Ovary (tissue), 10 donors: ENCODE measurements around the gene CALCB. TPM values are rescaled to one million over a fixed set of nuclear protein-coding genes. Genes with fewer than 3 reads are reported as not detected.
"Not testable (repeated sequence)": the region's sequence is repeated elsewhere in the genome, so short reads cannot be mapped to it uniquely, and the experiment has no call there.

Experiments used
- DNase-seq, 5 donors: peaks; one replicate each; pipeline ENCODE4 v3.0.0-alpha.2; 2019 to 2020
- H3K27ac ChIP-seq, 2 donors: fragments of 200-600 bp; one replicate each; pipeline versions ENCODE4 v1.5.1 to v1.8.0; 2019 to 2022
- H3K27me3 ChIP-seq: fragments of 200-600 bp; one replicate; pipeline ENCODE4 v1.8.0; 2022
- H3K36me3 ChIP-seq: fragments of 200-600 bp; sonication (generic); one replicate; pipeline ENCODE4 v1.5.1; 2019
- H3K4me1 ChIP-seq: one replicate; pipeline ENCODE4 v1.8.1; 2013; ENCODE audit warnings: mild to moderate bottlenecking, moderate library complexity; ENCODE audit not compliant: insufficient read depth
- H3K4me3 ChIP-seq: fragments of 200-600 bp; sonication (generic); one replicate; pipeline ENCODE4 v1.5.1; 2017
- H3K9me3 ChIP-seq, 2 donors: fragments of 200-600 bp in 1 of 2; sonication (generic) in 1 of 2; one replicate each; pipeline versions ENCODE4 v1.5.1 to v1.8.1; 2013 to 2019; ENCODE audit warnings: mild to moderate bottlenecking in 1 of 2, moderate library complexity in 1 of 2
- CTCF ChIP-seq, 3 donors: fragments of 450-650 bp in 2 of 3; fragments of 200-600 bp in 1 of 3; IDR thresholded peaks; one replicate each; pipeline versions ENCODE4 v1.5.1 to v1.8.0; 2016 to 2022; ENCODE audit warnings: antibody characterized with exemption in 3 of 3, mild to moderate bottlenecking in 1 of 3
- EP300 ChIP-seq: sonication (generic); formaldehyde crosslinking; IDR thresholded peaks from one replicate; pipeline ENCODE4 v1.6.1; 2017; ENCODE audit warnings: antibody characterized with exemption
- POLR2A ChIP-seq: fragments of 450-650 bp; IDR thresholded peaks from one replicate; pipeline ENCODE4 v1.6.1; 2017; ENCODE audit warnings: antibody characterized with exemption, mild to moderate bottlenecking, moderate library complexity
- whole genome bisulfite sequencing, 3 donors: extraction: QIAGEN DNeasy Blood & Tissue Kit in 1 of 3; methylation state at CpG; one replicate each; pipeline versions ENCODE4 v1.1.5 to v1.1.7; 2013 to 2017; 5-methylcytosine and 5-hydroxymethylcytosine counted together
- intact Hi-C, 4 donors: fragments of 100-400 bp; cut with DNase I; formaldehyde crosslinking; loops; one replicate each; pipeline versions ENCODE4 v1.11.0 to v1.15.1; 2022 to 2023
- long read RNA-seq, 3 donors: library from polyadenylated mRNA in 2 of 3; unstranded in 2 of 3; transcript quantifications; one replicate each; pipeline ENCODE4 v2.0.0 and lab custom pipeline, GENCODE V29; 2021 to 2026
- polyA plus RNA-seq, 2 donors: library from polyadenylated mRNA; stranded (reverse); fragments of 200-250 nt in 1 of 2; fragments of 350-450 nt in 1 of 2; fragmentation: Illumina TruSeq in 1 of 2; extraction: RNeasy Lipid Tissue Mini Kit (QIAGEN cat#74804) in 1 of 2; gene quantifications; one replicate each; pipeline ENCODE4 v1.2.3, GENCODE V29; 2013 to 2014
- total RNA-seq, 7 donors: library from RNA; depleted of rRNA in 2 of 7; stranded (reverse); fragments of >200 nt in 2 of 7; fragmentation: NEBNext Ultra II Directional in 3 of 7; extraction: Animal tissue kit (Norgen Biotek cat#: 25700) in 3 of 7; gene quantifications; one replicate each; pipeline versions ENCODE4 v1.1.0 to v1.2.4, GENCODE V29; 2016 to 2023
- donor health status: DM: no; HTN: no; CAD: no; lungs with moderate emphysema.
- donor health status: DM: no; HTN: no; CAD: no.
- donor health status: Bipolar disorder and iron deficiency.
- donor health status: DM: yes; HTN: yes; CAD: no.
- donor health status: DM: no; HTN: no; CAD: no.
- donor health status: DM: yes; HTN: yes; CAD: no.

CALCB gene
- total RNA-seq (under 1 TPM in 2 of 7 donors, not detected in 5; 0.08 to 0.23 TPM), polyA plus RNA-seq (under 1 TPM in 1 of 2 donors, not detected in 1; 0.02 TPM)
- long read RNA-seq, donor 1, result 0 reads
- long read RNA-seq, donor 2, partial matches to known transcripts, result 0 of 1 reads
- long read RNA-seq, donor 2, other reads (novel, unspliced or antisense), result 0 of 1 reads
- long read RNA-seq, donor 3, result 0 reads

- H3K4me3 ChIP-seq, result no peak within 1 kb of the TSS
- no peaks in the 10 kb centered on the region for H3K9me3 ChIP-seq
- no peak for DNase-seq
- intact Hi-C loops, result no loop called here
- H3K27me3 ChIP-seq, result no peaks in the 10 kb centered on the region
- TF ChIP-seq POLR2A (no peak), CTCF (IDR thresholded peaks at IDR 0.05) (no peak), EP300 (no peak)
- H3K36me3 ChIP-seq, result no peaks in the 10 kb centered on the region
- peaks cover 1% of the 10 kb centered on the region for H3K4me1 ChIP-seq
- WGBS, 3 donors, result 1 to 2% (median 1%) methylated on average over 59 to 60 of the region's 60 CpGs
- H3K27ac ChIP-seq, result no peak within 1 kb of the TSS
Measured at GRCh38 chr11:15073361-15074205, at the start of gene CALCB. Gene CALCB, plus strand, starts transcription at chr11:15073593. Its CDS starts 1,126 bp downstream, at chr11:15074719.

- Histone ChIP-seq H3K4me1 (no peaks in the 10 kb centered on the region), H3K9me3 (no peaks in the 10 kb centered on the region), H3K36me3 (no peaks in the 10 kb centered on the region), H3K27ac (no peak overlapping the region), H3K27me3 (no peaks in the 10 kb centered on the region), H3K4me3 (no peak overlapping the region)
- intact Hi-C loops, result no loop called here
- 56 to 65% (median 56%) methylated on average over 3 of the region's 3 CpGs for WGBS, 3 donors
- no peak for DNase-seq
- TF ChIP-seq POLR2A, result no peak
- TF ChIP-seq CTCF (IDR thresholded peaks at IDR 0.05), result no peak
- TF ChIP-seq EP300, result no peak
Measured at GRCh38 chr11:15027011-15027410, 46.4 kb upstream of the CALCB start.

- Histone ChIP-seq H3K27ac (no peak overlapping the region), H3K36me3 (no peaks in the 10 kb centered on the region), H3K9me3 (no peaks in the 10 kb centered on the region), H3K4me1 (no peaks in the 10 kb centered on the region), H3K4me3 (no peak overlapping the region), H3K27me3 (no peaks in the 10 kb centered on the region)
- intact Hi-C loops, result no loop called here
- WGBS, 3 donors, result 41 to 49% (median 46%) methylated on average over 2 of the region's 2 CpGs
- TF ChIP-seq POLR2A, result no peak
- no peak for TF ChIP-seq CTCF (IDR thresholded peaks at IDR 0.05)
- no peak for TF ChIP-seq EP300
- DNase-seq, result no peak
Measured at GRCh38 chr11:15027956-15028355, 45.4 kb upstream of the CALCB start.

GRCh38 chr11:15028379-15028778, 45.0 kb upstream of the CALCB start:
- Histone ChIP-seq H3K9me3 (no peaks in the 10 kb centered on the region), H3K36me3 (no peaks in the 10 kb centered on the region), H3K4me1 (no peaks in the 10 kb centered on the region), H3K27me3 (no peaks in the 10 kb centered on the region), H3K4me3 (no peak overlapping the region), H3K27ac (no peak overlapping the region)
- no peak for DNase-seq
- TF ChIP-seq CTCF (IDR thresholded peaks at IDR 0.05) (no peak), POLR2A (no peak), EP300 (no peak)
- intact Hi-C loops, result no loop called here

GRCh38 chr11:15031945-15032344, 41.4 kb upstream of the CALCB start:
- H3K4me3 ChIP-seq, H3K27ac ChIP-seq, H3K9me3 ChIP-seq, H3K27me3 ChIP-seq, DNase-seq, H3K4me1 ChIP-seq, intact Hi-C loops, H3K36me3 ChIP-seq: not testable (repeated sequence)
- 68 to 76% (median 71%) methylated on average over 4 of the region's 4 CpGs for WGBS, 3 donors
